Neural crest cell (in vitro differentiated cells): ENCODE results near the gene MYL11. TPM values are rescaled to one million over a fixed set of nuclear protein-coding genes. Genes with fewer than 3 reads are reported as not detected.
"Not testable (repeated sequence)": the region's sequence is repeated elsewhere in the genome, so short reads cannot be mapped to it uniquely, and the experiment has no call there.

Experiments
- DNase-seq: peaks from one replicate; pipeline ENCODE4 v3.0.0; 2021; ENCODE audit warnings: low read depth, mixed read lengths, low spot score
- H3K27ac Mint-ChIP-seq: one replicate; pipeline ENCODE4 v1.8.0; 2021; ENCODE audit warnings: mild to moderate bottlenecking, mixed read lengths; ENCODE audit not compliant: unreplicated experiment
- H3K27me3 Mint-ChIP-seq: 2 replicates; pipeline ENCODE4 v1.8.0; 2021; ENCODE audit warnings: low read depth, mild to moderate bottlenecking, mixed read lengths
- H3K36me3 Mint-ChIP-seq: 2 replicates; pipeline ENCODE4 v1.8.0; 2021; ENCODE audit warnings: low read depth, mild to moderate bottlenecking, mixed read lengths
- H3K4me1 Mint-ChIP-seq: 2 replicates; pipeline ENCODE4 v1.8.0; 2021; ENCODE audit warnings: mixed read lengths
- H3K4me3 Mint-ChIP-seq: one replicate; pipeline ENCODE4 v1.8.0; 2021; ENCODE audit warnings: mild to moderate bottlenecking, mixed read lengths
- H3K9me3 Mint-ChIP-seq: 2 replicates; pipeline ENCODE4 v1.8.0; 2021; ENCODE audit warnings: mixed read lengths
- long read RNA-seq: library from polyadenylated mRNA; unstranded; transcript quantifications from one replicate; pipeline ENCODE4 v2.0.0, GENCODE V29; 2020
- total RNA-seq: library from RNA; stranded (reverse); gene quantifications from 2 replicates; pipeline ENCODE4 v1.2.1, GENCODE V29; 2021
- TF ChIP-seq, protein P1 (sequence below): fragments of 200-600 bp; sonication (generic); conservative IDR thresholded peaks from 2 replicates; pipeline ENCODE4 v1.5.0; 2021; ENCODE audit warnings: antibody characterized with exemption, mild to moderate bottlenecking

MYL11 gene, protein sequence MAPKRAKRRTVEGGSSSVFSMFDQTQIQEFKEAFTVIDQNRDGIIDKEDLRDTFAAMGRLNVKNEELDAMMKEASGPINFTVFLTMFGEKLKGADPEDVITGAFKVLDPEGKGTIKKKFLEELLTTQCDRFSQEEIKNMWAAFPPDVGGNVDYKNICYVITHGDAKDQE
- total RNA-seq: not detected in 2 replicates
- long read RNA-seq: 0 reads

- Mint-ChIP-seq H3K4me3 (peak within 1 kb of the TSS; percentile 68), H3K27ac (peak within 1 kb of the TSS; percentile 51), H3K9me3 (no peaks in the 10 kb centered on the region), H3K4me1 (peaks cover 35% of the 10 kb centered on the region), H3K27me3 (no peaks in the 10 kb centered on the region), H3K36me3 (no peaks in the 10 kb centered on the region)
- TF ChIP-seq, protein P1, sequence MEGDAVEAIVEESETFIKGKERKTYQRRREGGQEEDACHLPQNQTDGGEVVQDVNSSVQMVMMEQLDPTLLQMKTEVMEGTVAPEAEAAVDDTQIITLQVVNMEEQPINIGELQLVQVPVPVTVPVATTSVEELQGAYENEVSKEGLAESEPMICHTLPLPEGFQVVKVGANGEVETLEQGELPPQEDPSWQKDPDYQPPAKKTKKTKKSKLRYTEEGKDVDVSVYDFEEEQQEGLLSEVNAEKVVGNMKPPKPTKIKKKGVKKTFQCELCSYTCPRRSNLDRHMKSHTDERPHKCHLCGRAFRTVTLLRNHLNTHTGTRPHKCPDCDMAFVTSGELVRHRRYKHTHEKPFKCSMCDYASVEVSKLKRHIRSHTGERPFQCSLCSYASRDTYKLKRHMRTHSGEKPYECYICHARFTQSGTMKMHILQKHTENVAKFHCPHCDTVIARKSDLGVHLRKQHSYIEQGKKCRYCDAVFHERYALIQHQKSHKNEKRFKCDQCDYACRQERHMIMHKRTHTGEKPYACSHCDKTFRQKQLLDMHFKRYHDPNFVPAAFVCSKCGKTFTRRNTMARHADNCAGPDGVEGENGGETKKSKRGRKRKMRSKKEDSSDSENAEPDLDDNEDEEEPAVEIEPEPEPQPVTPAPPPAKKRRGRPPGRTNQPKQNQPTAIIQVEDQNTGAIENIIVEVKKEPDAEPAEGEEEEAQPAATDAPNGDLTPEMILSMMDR: no peak
- DNase-seq: no peak
These were observed at the start of gene MYL11 for GRCh38 chr16:30374538-30374937. Gene MYL11 (plus strand): TSS chr16:30374802. CDS start chr16:30374858, 56 bp downstream.

DNA sequence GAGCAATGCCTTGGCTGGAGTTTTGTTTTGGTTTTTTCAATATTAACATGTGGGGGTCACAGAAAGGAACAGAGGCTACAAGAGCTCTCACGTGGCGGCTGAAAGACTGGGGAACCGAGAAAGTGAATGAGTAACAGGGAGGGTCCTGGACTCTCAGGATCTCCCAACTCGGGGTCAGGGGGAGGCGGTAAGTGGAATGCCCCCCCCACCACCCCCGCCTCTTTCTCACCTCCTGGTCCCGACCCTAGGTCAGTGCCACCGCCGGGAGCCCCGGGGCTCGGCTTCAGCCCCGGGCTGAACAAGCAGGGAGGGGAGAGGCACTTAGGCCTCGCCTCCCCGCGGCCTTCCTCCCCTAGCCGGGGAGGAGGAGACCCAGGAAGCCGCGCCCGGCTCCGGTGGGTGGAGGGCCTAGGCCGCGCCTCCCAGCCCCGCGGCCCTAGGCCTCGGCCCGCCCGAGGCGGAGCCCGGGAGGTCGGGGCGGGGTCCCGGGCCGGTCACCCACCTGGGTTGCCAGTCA lies 40.1 kb upstream of the MYL11 start:
- peaks cover 13% of the 10 kb centered on the region for H3K4me1 Mint-ChIP-seq
- not testable (repeated sequence) for H3K27me3 Mint-ChIP-seq, H3K9me3 Mint-ChIP-seq, H3K36me3 Mint-ChIP-seq
- H3K4me3 Mint-ChIP-seq: peak overlapping the region; percentile 95
- DNase-seq: peak; percentile 50
- peak overlapping the region; percentile 94 for H3K27ac Mint-ChIP-seq

GRCh38 chr16:30335028-30335597 lies 39.5 kb upstream of the MYL11 start:
- not testable (repeated sequence) for H3K27me3 Mint-ChIP-seq, H3K27ac Mint-ChIP-seq, H3K36me3 Mint-ChIP-seq, H3K9me3 Mint-ChIP-seq
- peak overlapping the region; percentile 86 for H3K4me3 Mint-ChIP-seq
- H3K4me1 Mint-ChIP-seq: peaks cover 13% of the 10 kb centered on the region
- peak; percentile 72 for DNase-seq

GRCh38 chr16:30335598-30336474 lies 38.8 kb upstream of the MYL11 start:
- no peaks in the 10 kb centered on the region for H3K27me3 Mint-ChIP-seq
- H3K27ac Mint-ChIP-seq: no peak overlapping the region
- TF ChIP-seq, protein P1: no peak
- no peaks in the 10 kb centered on the region for H3K36me3 Mint-ChIP-seq
- no peaks in the 10 kb centered on the region for H3K9me3 Mint-ChIP-seq
- peaks cover 10% of the 10 kb centered on the region for H3K4me1 Mint-ChIP-seq
- peak overlapping the region; percentile 86 for H3K4me3 Mint-ChIP-seq
- no peak for DNase-seq

- H3K4me3 Mint-ChIP-seq: peak overlapping the region; percentile 73
- H3K27me3 Mint-ChIP-seq, H3K27ac Mint-ChIP-seq, H3K36me3 Mint-ChIP-seq, DNase-seq, H3K9me3 Mint-ChIP-seq, H3K4me1 Mint-ChIP-seq: not testable (repeated sequence)
These were observed 36.6 kb upstream of the MYL11 start for GRCh38 chr16:30337964-30338357.

GRCh38 chr16:30338715-30339114 lies 35.9 kb upstream of the MYL11 start:
- H3K4me3 Mint-ChIP-seq: peak overlapping the region; percentile 73
- DNase-seq, H3K27ac Mint-ChIP-seq, H3K4me1 Mint-ChIP-seq, H3K36me3 Mint-ChIP-seq, H3K9me3 Mint-ChIP-seq, H3K27me3 Mint-ChIP-seq: not testable (repeated sequence)

GRCh38 chr16:30340621-30341020 lies 34.0 kb upstream of the MYL11 start:
- no peaks in the 10 kb centered on the region for H3K27me3 Mint-ChIP-seq
- DNase-seq: no peak
- no peaks in the 10 kb centered on the region for H3K36me3 Mint-ChIP-seq
- TF ChIP-seq, protein P1: no peak
- peak overlapping the region; percentile 57 for H3K27ac Mint-ChIP-seq
- H3K9me3 Mint-ChIP-seq: no peaks in the 10 kb centered on the region
- peaks cover 2% of the 10 kb centered on the region for H3K4me1 Mint-ChIP-seq
- H3K4me3 Mint-ChIP-seq: no peak overlapping the region

DNA sequence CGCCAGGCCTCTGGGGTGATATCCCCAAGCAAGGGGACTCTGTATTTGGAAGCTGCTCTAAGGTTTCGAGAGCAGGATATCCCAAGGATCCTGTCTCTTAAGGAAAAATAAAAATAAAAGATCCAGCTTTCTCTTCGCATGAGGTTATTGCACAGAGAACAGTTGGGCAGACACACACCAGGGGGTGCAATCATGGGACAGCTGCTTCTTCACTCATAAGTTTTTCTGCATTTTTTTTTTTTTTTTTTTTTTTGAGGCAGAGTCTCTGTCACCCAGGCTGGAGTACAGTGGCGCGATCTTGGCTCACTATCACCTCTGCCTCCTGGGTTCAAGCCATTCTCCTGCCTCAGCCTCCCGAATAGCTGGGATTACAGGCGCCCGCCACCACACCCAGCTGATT lies 32.6 kb upstream of the MYL11 start:
- H3K27ac Mint-ChIP-seq, H3K27me3 Mint-ChIP-seq, H3K4me3 Mint-ChIP-seq, H3K9me3 Mint-ChIP-seq, H3K4me1 Mint-ChIP-seq, H3K36me3 Mint-ChIP-seq, DNase-seq: not testable (repeated sequence)
